ENCODE measurements around the gene KRT25. TPM values are rescaled to one million over a fixed set of nuclear protein-coding genes. Genes with fewer than 3 reads are reported as not detected.

KRT25 gene
- total RNA-seq, 1 donor from 2014 or later: not detected

- Mint-ChIP-seq H3K4me3 (ENCODE audit: unreplicated experiment) (no peak overlapping the region), H3K9me3 (ENCODE audit: unreplicated experiment) (no peaks in the 10 kb centered on the region), H3K36me3 (ENCODE audit: low read depth, unreplicated experiment) (no peaks in the 10 kb centered on the region), H3K27me3 (ENCODE audit: unreplicated experiment) (peaks cover 1% of the 10 kb centered on the region), H3K4me1 (ENCODE audit: unreplicated experiment) (no peaks in the 10 kb centered on the region), H3K27ac (ENCODE audit: unreplicated experiment) (no peak overlapping the region)
- TF ChIP-seq CTCF (IDR thresholded peaks at IDR 0.05; ENCODE audit: unreplicated experiment): no peak
- no peak for DNase-seq (ENCODE audit: low spot score)
Measured at GRCh38 chr17:40726919-40727318, 28.2 kb downstream of the KRT25 start.

- no peak for DNase-seq (ENCODE audit: low spot score)
- H3K4me1 Mint-ChIP-seq (ENCODE audit: unreplicated experiment): no peaks in the 10 kb centered on the region
- H3K27ac Mint-ChIP-seq (ENCODE audit: unreplicated experiment): no peak overlapping the region
- H3K36me3 Mint-ChIP-seq (ENCODE audit: low read depth, unreplicated experiment): no peaks in the 10 kb centered on the region
- H3K9me3 Mint-ChIP-seq (ENCODE audit: unreplicated experiment): no peaks in the 10 kb centered on the region
- H3K4me3 Mint-ChIP-seq (ENCODE audit: unreplicated experiment): no peak overlapping the region
- peaks cover 3% of the 10 kb centered on the region for H3K27me3 Mint-ChIP-seq (ENCODE audit: unreplicated experiment)
- no peak for TF ChIP-seq CTCF (IDR thresholded peaks at IDR 0.05; ENCODE audit: unreplicated experiment)
Measured at GRCh38 chr17:40724656-40725055, 30.5 kb downstream of the KRT25 start.

GRCh38 chr17:40722241-40722640 is 32.9 kb downstream of the KRT25 start:
- Mint-ChIP-seq H3K27me3 (ENCODE audit: unreplicated experiment) (peaks cover 3% of the 10 kb centered on the region), H3K9me3 (ENCODE audit: unreplicated experiment) (no peaks in the 10 kb centered on the region), H3K4me3 (ENCODE audit: unreplicated experiment) (no peak overlapping the region)

GRCh38 chr17:40720899-40721298 is 34.2 kb downstream of the KRT25 start:
- Mint-ChIP-seq H3K36me3 (ENCODE audit: low read depth, unreplicated experiment) (no peaks in the 10 kb centered on the region), H3K27me3 (ENCODE audit: unreplicated experiment) (peaks cover 3% of the 10 kb centered on the region), H3K9me3 (ENCODE audit: unreplicated experiment) (no peaks in the 10 kb centered on the region), H3K4me3 (ENCODE audit: unreplicated experiment) (no peak overlapping the region), H3K4me1 (ENCODE audit: unreplicated experiment) (no peaks in the 10 kb centered on the region), H3K27ac (ENCODE audit: unreplicated experiment) (no peak overlapping the region)
- no peak for DNase-seq (ENCODE audit: low spot score)
- no peak for TF ChIP-seq CTCF (IDR thresholded peaks at IDR 0.05; ENCODE audit: unreplicated experiment)

More at GRCh38 chr17:40722241-40722640, 32.9 kb downstream of the KRT25 start:
- H3K27ac Mint-ChIP-seq (ENCODE audit: unreplicated experiment): no peak overlapping the region
- H3K4me1 Mint-ChIP-seq (ENCODE audit: unreplicated experiment): no peaks in the 10 kb centered on the region
- no peak for TF ChIP-seq CTCF (IDR thresholded peaks at IDR 0.05; ENCODE audit: unreplicated experiment)
- DNase-seq (ENCODE audit: low spot score): no peak
- no peaks in the 10 kb centered on the region for H3K36me3 Mint-ChIP-seq (ENCODE audit: low read depth, unreplicated experiment)

- no peaks in the 10 kb centered on the region for H3K4me1 Mint-ChIP-seq (ENCODE audit: unreplicated experiment)
- H3K27ac Mint-ChIP-seq (ENCODE audit: unreplicated experiment): no peak overlapping the region
- H3K27me3 Mint-ChIP-seq (ENCODE audit: unreplicated experiment): peaks cover 2% of the 10 kb centered on the region
- H3K4me3 Mint-ChIP-seq (ENCODE audit: unreplicated experiment): no peak overlapping the region
- no peaks in the 10 kb centered on the region for H3K36me3 Mint-ChIP-seq (ENCODE audit: low read depth, unreplicated experiment)
- TF ChIP-seq CTCF (IDR thresholded peaks at IDR 0.05; ENCODE audit: unreplicated experiment): no peak
- DNase-seq (ENCODE audit: low spot score): no peak
- no peaks in the 10 kb centered on the region for H3K9me3 Mint-ChIP-seq (ENCODE audit: unreplicated experiment)
Measured at GRCh38 chr17:40718930-40719329, 36.2 kb downstream of the KRT25 start.

Data from endothelial cell (in vitro differentiated cells).